Left lung (tissue), 10 donors: ENCODE results near the gene TRAP1. TPM values are rescaled to one million over a fixed set of nuclear protein-coding genes. Genes with fewer than 3 reads are reported as not detected.

Experiments
- ATAC-seq: fragments of 200-7000 bp; cut with Tn5 transposase; one replicate; pipeline ENCODE4 v1.9.1; 2020; ENCODE audit warnings: moderate library complexity
- DNase-seq, 4 donors: peaks; one replicate each; pipeline ENCODE4 v3.0.0-alpha.2; 2013 to 2020
- H3K27ac ChIP-seq, 2 donors: fragments of 200-600 bp; sonication (generic) in 1 of 2; one replicate each; pipeline versions ENCODE4 v1.5.0 to v1.8.0; 2020 to 2021
- H3K27me3 ChIP-seq, 2 donors: fragments of 200-600 bp; sonication (generic) in 1 of 2; one replicate each; pipeline versions ENCODE4 v1.5.0 to v1.8.0; 2020 to 2021
- H3K36me3 ChIP-seq, 2 donors: fragments of 200-600 bp; sonication (generic) in 1 of 2; one replicate each; pipeline versions ENCODE4 v1.5.0 to v1.8.0; 2020 to 2021
- H3K4me1 ChIP-seq, 2 donors: fragments of 200-600 bp; one replicate each; pipeline ENCODE4 v1.8.0; 2021
- H3K4me3 ChIP-seq, 2 donors: fragments of 200-600 bp; sonication (generic) in 1 of 2; one replicate each; pipeline versions ENCODE4 v1.5.0 to v1.8.0; 2020 to 2021; ENCODE audit warnings: mild to moderate bottlenecking in 1 of 2
- H3K9me3 ChIP-seq, 2 donors: fragments of 200-600 bp; sonication (generic) in 1 of 2; one replicate each; pipeline versions ENCODE4 v1.5.0 to v1.8.0; 2020 to 2021
- CTCF ChIP-seq, 2 donors: fragments of 200-600 bp; sonication (generic) in 1 of 2; IDR thresholded peaks; one replicate each; pipeline versions ENCODE4 v1.5.0 to v1.8.0; 2021; ENCODE audit warnings: antibody characterized with exemption in 2 of 2
- intact Hi-C, 2 donors: fragments of 100-400 bp; cut with DNase I; formaldehyde crosslinking; loops; one replicate each; pipeline versions ENCODE4 v1.11.2 to v1.14.2; 2022
- polyA plus RNA-seq, 6 donors: library from polyadenylated mRNA; unstranded; fragments of 120-200 nt; gene quantifications; one replicate each; pipeline ENCODE4 v1.2.1, GENCODE V29; 2013; ENCODE audit not compliant: insufficient read length in 6 of 6
- total RNA-seq, 2 donors: library from RNA; stranded (reverse); fragmentation: NEBNext Ultra II Directional; extraction: Animal tissue kit (Norgen Biotek cat#: 25700); gene quantifications; one replicate each; pipeline ENCODE4 v1.2.1, GENCODE V29; 2021
- donor health status: DM: no; HTN: yes; CAD: no.
- donor health status: DM: no; HTN: no; CAD: no.

The TRAP1 gene
- total and polyA plus RNA-seq, 8 donors, result 49.1 to 100 (median 82.7) TPM

DNA sequence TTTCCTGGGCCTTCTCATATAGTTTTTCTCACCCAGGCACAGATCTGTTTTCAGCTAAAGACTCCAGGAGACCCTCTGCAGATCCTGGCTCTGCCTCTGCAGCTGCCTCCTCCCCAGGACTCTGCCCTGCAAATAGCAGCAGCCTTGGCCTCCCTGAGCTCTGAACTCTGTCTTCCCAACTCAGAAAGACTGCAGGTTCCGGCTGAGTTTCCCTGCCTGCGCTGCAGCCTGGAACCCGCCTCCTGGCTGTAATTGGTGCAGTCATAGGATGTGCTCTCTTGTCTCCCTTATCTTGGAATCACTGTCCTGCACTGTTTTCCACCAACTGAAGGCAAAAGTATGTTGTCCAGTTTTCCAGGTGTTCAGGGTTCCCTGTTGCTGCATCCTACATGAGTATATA is 77.1 kb downstream of the TRAP1 start:
- Histone ChIP-seq H3K27me3 (no peaks in the 10 kb centered on the region), H3K4me3 (no peak overlapping the region), H3K36me3 (peaks cover 0 to 39% of the 10 kb centered on the region in 2 donors), H3K4me1 (peaks cover 8 to 12% of the 10 kb centered on the region in 2 donors), H3K9me3 (no peaks in the 10 kb centered on the region), H3K27ac (no peak overlapping the region)
- DNase-seq (no peak), ATAC-seq (no peak)
- intact Hi-C loops, result no loop called here
- no peak for TF ChIP-seq CTCF (IDR thresholded peaks at IDR 0.05)

GRCh38 chr16:3638916-3639644 is 78.2 kb downstream of the TRAP1 start:
- intact Hi-C loops, result no loop called here
- Histone ChIP-seq H3K36me3 (peaks cover 0 to 32% of the 10 kb centered on the region in 2 donors), H3K9me3 (no peaks in the 10 kb centered on the region), H3K4me3 (no peak overlapping the region), H3K27me3 (no peaks in the 10 kb centered on the region), H3K27ac (no peak overlapping the region), H3K4me1 (peaks cover 8 to 12% of the 10 kb centered on the region in 2 donors)
- ATAC-seq, result no peak
- TF ChIP-seq CTCF (IDR thresholded peaks at IDR 0.05), result no peak
- DNase-seq, result no peak

GRCh38 chr16:3637371-3637923 is 79.9 kb downstream of the TRAP1 start:
- DNase-seq (no peak), ATAC-seq (peak; percentile 81)
- Histone ChIP-seq H3K4me3 (no peak overlapping the region), H3K4me1 (peaks cover 8 to 12% of the 10 kb centered on the region in 2 donors), H3K9me3 (no peaks in the 10 kb centered on the region), H3K36me3 (peaks cover 0 to 19% of the 10 kb centered on the region in 2 donors), H3K27ac (peak overlapping the region in 1 of 2 donors; percentile 52), H3K27me3 (no peaks in the 10 kb centered on the region)
- no peak for TF ChIP-seq CTCF (IDR thresholded peaks at IDR 0.05)
- intact Hi-C loops, result no loop called here

GRCh38 chr16:3625911-3626732 is 91.2 kb downstream of the TRAP1 start:
- intact Hi-C loops, result no loop called here
- ATAC-seq (no peak), DNase-seq (no peak)
- H3K9me3 ChIP-seq, result no peaks in the 10 kb centered on the region
- no peaks in the 10 kb centered on the region for H3K27me3 ChIP-seq
- no peaks in the 10 kb centered on the region for H3K36me3 ChIP-seq
- H3K4me1 ChIP-seq, result peaks cover 0 to 39% of the 10 kb centered on the region in 2 donors
- peak overlapping the region in 1 of 2 donors; percentile 47 for H3K27ac ChIP-seq
- TF ChIP-seq CTCF (IDR thresholded peaks at IDR 0.05), result no peak
- H3K4me3 ChIP-seq, result no peak overlapping the region

GRCh38 chr16:3625331-3625730 is 92.0 kb downstream of the TRAP1 start:
- TF ChIP-seq CTCF (IDR thresholded peaks at IDR 0.05), result no peak
- H3K4me3 ChIP-seq, result no peak overlapping the region

More at GRCh38 chr16:3625331-3625730, 92.0 kb downstream of the TRAP1 start:
- Histone ChIP-seq H3K36me3 (no peaks in the 10 kb centered on the region), H3K27me3 (no peaks in the 10 kb centered on the region), H3K27ac (no peak overlapping the region), H3K9me3 (no peaks in the 10 kb centered on the region), H3K4me1 (peaks cover 0 to 39% of the 10 kb centered on the region in 2 donors)
- ATAC-seq, result no peak
- intact Hi-C loops, result no loop called here
- no peak for DNase-seq
